SIG-M5 treated with dmso at 0.1 percent for 504 hours (cell line): ENCODE measurements around the gene SLX4IP.
"Not testable (repeated sequence)": the region's sequence is repeated elsewhere in the genome, so short reads cannot be mapped to it uniquely, and the experiment has no call there.

ENCODE experiments used
- DNase-seq: peaks from one replicate; lab custom pipeline; 2025; ENCODE audit not compliant: unreplicated experiment; lab: John Stamatoyannopoulos, UW

The SLX4IP gene

GRCh38 chr20:10565922-10566897 lies 131.1 kb downstream of the SLX4IP start:
- DNase-seq, result no peak

DNA sequence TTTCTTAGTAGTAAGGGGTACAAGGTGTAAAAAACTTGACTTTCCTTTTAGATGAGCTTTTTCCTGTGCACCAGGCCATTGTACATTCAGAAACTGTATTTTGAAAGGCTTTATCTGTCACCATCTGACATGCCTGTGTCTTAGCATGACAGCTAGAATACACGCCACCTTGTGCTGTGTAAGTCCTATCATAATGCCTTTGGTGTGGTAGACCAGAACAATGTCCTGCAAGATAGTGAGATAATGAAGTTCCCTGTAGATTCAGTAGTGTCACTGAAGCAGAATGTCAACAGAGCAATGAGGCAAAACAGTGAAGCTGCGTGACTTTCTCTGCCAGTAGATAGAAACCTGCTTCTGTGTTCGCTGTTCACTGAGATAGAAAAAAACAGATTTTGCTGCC lies 132.9 kb downstream of the SLX4IP start:
- DNase-seq, result no peak

- no peak for DNase-seq
Observed at GRCh38 chr20:10571313-10571815, 136.3 kb downstream of the SLX4IP start.

GRCh38 chr20:10572853-10573252 lies 137.7 kb downstream of the SLX4IP start:
- DNase-seq, result no peak

- DNase-seq, result no peak
Observed at GRCh38 chr20:10573273-10573950, 138.3 kb downstream of the SLX4IP start.

DNA sequence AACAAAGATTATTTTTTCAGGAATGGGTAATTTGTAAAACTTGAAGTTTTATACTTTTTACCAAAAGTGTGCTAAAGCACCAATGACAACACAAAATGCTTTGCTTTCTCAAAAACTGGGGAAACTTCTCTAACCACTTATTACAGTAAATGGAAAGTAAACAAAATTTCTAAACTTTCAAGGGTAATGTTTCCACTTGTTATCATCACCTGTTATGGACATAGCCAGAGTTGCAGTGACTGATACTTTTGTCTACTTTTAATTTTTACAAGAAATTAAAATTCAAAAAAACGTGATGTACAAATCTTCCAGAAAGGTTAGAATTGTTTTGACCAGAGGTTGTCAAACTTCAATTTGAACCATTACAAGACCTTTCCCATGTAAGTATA lies 138.8 kb downstream of the SLX4IP start:
- no peak for DNase-seq

DNA sequence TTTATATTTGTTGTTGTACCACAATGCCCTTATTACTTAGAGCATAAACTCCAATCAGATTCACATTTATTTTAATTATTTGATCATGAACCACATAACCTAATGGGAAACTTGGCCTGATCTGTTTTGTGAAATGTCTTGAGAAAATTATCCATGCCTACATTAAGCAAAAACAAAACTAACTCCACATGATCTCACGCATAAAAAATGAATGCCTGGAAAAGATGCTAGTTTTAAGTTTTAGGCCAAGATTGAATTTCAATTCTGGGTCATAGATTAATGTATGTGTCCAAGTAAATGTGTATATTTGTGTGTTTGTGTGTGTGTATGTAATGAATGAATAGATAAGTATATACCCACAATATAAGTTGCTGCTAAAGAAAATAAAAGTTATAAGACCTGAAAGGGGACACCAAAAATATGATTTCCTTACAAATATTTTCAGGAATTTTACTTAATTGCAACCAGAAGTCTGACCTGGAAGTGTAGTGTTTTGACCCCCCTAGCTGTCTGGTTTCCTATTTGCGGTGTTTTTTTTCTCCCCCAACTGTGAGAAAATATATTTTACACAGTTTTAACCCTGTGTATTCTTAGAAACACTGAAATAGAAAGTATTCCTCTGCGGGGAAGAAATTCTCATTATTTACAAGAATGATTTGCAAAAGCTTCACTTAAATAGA lies 141.4 kb downstream of the SLX4IP start:
- DNase-seq, result no peak

DNA sequence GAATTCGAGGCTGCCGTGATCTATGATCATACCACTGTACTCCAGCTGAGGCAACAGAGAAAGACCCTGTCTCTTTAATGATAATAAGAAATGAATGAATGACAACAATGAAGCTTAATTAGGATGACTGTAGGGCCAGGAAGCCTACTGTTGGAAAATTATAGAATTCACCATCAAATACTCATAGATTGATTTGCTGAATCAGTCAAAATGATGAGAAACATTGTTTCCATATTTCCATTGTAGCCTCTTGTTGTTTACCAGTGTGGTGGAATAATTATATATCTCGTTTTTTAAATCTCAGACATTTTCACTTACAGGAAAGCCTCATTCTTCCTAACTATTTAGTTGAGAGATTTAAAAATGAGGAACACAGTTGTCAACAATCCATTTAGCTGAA lies 142.5 kb downstream of the SLX4IP start:
- DNase-seq, result no peak

- no peak for DNase-seq
Observed at GRCh38 chr20:10578607-10579006, 143.5 kb downstream of the SLX4IP start.

DNA sequence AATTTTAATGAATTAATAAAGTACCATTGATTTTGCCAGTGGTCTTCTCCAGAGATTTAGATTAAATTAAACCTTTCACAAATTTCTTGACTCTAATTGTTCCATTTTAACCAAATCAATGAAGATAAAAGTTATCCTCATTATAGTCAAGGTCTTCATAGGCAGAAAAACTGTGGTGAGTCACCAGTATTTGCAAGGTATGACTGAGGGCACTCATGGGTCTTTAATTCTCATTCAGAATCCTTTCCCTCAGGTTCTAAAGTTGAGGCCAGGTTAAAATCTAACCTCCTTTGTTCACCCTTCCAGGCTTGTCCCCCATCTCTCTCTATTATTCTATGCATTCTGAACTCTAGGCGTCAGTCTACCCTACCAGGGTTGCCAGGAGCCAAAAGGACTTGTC lies 144.8 kb downstream of the SLX4IP start:
- no peak for DNase-seq

DNA sequence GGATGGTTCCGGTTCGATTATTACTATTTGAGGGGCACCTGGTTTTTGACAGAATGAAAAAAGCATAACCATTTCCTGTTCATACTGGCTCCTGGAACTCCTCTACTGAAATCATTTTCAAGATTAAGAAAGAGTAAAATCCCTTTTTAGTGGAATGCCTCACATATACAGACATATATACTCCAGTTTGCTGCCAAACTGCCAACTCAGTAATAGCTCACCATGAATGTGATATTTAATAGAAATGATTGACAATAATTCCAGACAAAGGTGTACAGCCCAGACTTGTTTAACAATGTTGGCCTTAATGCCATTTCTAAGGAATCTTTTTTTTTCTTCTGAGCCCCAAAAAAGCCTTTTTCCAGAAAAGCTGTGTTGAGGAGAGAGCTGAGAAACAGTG lies 145.6 kb downstream of the SLX4IP start:
- DNase-seq, result no peak

- DNase-seq, result no peak
Observed at GRCh38 chr20:10581823-10582222, 146.7 kb downstream of the SLX4IP start.

DNA sequence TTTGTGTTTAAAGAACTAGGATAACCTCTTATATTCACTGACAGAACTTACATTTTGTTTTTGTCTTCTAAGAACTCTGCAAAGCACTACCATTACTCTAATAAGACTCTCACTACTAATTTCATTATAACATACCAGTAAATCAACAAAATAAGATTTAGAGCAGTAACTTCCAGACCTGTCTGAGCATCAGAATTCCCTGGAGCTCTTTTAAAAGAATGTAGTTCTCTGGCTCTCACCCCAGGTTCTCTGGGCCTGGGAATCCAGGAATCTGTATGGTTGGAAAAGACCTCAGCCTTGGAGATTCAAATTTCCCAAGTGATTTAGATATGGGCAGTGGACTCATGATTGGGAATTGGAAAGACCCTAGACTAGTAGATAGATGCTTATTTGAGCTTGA lies 149.3 kb downstream of the SLX4IP start:
- DNase-seq, result no peak

- no peak for DNase-seq
Observed at GRCh38 chr20:10585308-10585707, 150.2 kb downstream of the SLX4IP start.

DNA sequence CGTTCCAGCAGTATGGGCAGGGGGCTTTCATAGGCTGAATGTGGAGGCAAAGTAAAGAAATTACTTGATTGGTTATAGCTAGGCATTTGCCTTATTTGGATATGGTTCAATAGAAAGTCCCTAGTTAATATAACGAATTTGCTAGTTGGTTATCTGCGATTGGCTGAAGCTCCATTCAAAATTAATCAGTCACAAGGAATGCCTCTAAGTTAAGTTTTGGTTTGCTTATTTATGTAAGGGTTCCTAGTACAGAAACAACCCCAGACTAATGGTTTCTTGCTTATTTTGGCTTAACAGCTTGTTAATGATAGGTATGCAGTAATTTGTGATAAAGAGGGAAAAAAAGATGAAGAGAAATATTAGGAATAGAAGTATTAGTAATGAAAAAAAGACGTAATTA lies 151.2 kb downstream of the SLX4IP start:
- DNase-seq, result no peak

DNA sequence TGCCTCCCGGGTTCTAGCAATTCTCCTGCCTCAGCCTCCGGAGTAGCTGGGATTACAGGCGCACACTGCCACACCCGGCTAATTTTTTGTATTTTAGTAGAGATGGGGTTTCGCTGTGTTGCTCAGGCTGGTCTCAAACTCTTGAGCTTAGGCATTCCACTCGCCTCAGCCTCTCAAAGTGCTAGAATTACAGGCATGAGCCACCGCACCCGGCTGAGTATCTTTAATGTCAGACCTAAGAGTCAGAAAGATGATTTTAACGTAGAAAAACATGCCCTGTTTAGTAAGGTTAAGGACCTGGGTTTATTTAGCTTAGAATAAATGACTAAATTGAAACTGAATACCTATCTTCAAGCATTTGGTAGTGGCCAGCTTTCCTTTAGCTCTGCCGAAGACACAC lies 155.3 kb downstream of the SLX4IP start:
- DNase-seq, result not testable (repeated sequence)

GRCh38 chr20:10590950-10591671 lies 156.0 kb downstream of the SLX4IP start:
- DNase-seq, result no peak

DNA sequence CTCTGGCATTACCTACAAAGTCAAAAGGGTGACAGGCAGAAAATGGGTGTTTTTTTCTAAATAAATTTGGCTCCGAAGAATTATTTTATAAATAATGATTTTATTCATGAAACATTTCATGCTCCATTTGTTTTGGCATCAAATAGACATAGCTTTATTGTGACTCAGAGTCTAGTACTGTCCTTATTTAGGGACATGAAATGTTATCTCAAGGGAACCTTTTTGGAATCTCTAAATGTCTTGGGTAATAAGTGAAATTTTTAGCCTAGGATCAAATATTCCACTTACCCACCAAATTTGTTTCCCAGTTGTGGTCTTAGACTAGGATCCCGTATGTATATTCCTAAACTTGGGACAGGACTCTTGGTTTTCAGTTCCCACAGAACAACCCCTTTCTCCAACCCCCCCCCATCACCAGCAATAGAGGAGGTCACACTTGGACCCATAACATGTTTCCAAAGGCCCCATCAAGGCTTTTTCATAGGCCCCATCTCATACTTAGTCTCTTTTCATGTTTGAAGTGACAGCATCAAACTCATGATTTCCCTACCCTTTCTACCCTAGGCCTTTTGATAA lies 156.9 kb downstream of the SLX4IP start:
- no peak for DNase-seq

GRCh38 chr20:10594296-10594868 lies 159.3 kb downstream of the SLX4IP start:
- DNase-seq, result no peak

DNA sequence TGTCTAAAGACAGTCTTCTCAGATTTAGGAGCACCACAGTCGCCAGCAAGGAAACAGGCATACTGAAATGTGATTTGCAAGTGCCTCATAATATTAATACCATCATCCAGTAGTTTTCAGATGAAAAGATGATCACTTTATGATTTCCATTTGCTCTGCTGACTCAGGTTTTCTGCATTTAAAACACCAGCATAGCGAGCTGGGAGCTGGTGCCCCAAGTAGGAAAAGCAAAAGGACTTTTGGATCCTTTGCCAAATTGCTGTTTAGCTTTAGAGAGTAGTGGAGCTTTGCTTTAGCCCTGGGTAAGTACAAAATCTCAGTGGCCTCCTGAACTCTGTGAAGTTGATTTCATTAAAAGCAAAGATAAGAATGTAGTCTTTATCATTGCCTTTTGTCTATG lies 160.2 kb downstream of the SLX4IP start:
- DNase-seq, result no peak
